Immature natural killer cell (primary cell): ENCODE results near the gene CGB7. TPM values are rescaled to one million over a fixed set of nuclear protein-coding genes. Genes with fewer than 3 reads are reported as not detected.
"Not testable (repeated sequence)": the region's sequence is repeated elsewhere in the genome, so short reads cannot be mapped to it uniquely, and the experiment has no call there.

Experiments
- DNase-seq, 3 donors: peaks; one replicate each; pipeline ENCODE4 v3.0.0; 2022; ENCODE audit warnings: mixed read lengths in 1 of 3
- H3K27ac Mint-ChIP-seq, 6 donors: one replicate each; pipeline ENCODE4 v1.8.0; 2020; ENCODE audit warnings: mixed read lengths in 6 of 6, mild to moderate bottlenecking in 5 of 6, inconsistent platforms in 4 of 6, moderate library complexity in 3 of 6
- H3K27me3 Mint-ChIP-seq, 3 donors: one replicate each; pipeline ENCODE4 v1.8.0; 2020 to 2021; ENCODE audit warnings: low read depth in 3 of 3, mild to moderate bottlenecking in 3 of 3, mixed read lengths in 3 of 3, moderate library complexity in 3 of 3, inconsistent platforms in 1 of 3
- H3K36me3 Mint-ChIP-seq, 3 donors: one replicate each; pipeline ENCODE4 v1.8.0; 2020; ENCODE audit warnings: mixed read lengths in 3 of 3, inconsistent platforms in 2 of 3, mild to moderate bottlenecking in 2 of 3
- H3K4me1 Mint-ChIP-seq, 2 donors: one replicate each; pipeline ENCODE4 v1.8.0; 2020; ENCODE audit warnings: inconsistent platforms in 2 of 2, mild to moderate bottlenecking in 2 of 2, mixed read lengths in 2 of 2, moderate library complexity in 1 of 2
- H3K4me3 Mint-ChIP-seq, 5 donors: one replicate each; pipeline ENCODE4 v1.8.0; 2020; ENCODE audit warnings: mild to moderate bottlenecking in 5 of 5, mixed read lengths in 5 of 5, inconsistent platforms in 3 of 5, moderate library complexity in 3 of 5
- H3K9me3 Mint-ChIP-seq, 6 donors: one replicate each; pipeline ENCODE4 v1.8.0; 2020; ENCODE audit warnings: mild to moderate bottlenecking in 6 of 6, mixed read lengths in 6 of 6, inconsistent platforms in 4 of 6, moderate library complexity in 3 of 6
- polyA plus RNA-seq, 3 donors: library from polyadenylated mRNA; unstranded; fragments of 300-500 nt; fragmentation: Illumina TruSeq; gene quantifications; one replicate each; pipeline ENCODE4 v1.2.3, GENCODE V29; 2021

The CGB7 gene
- polyA plus RNA-seq, 3 donors from 2014 or later, result not detected

GRCh38 chr19:49065905-49066512, 8.5 kb upstream of the CGB7 start:
- Mint-ChIP-seq H3K27me3 (peaks cover 11 to 30% (median 14%) of the 10 kb centered on the region in 3 donors), H3K9me3 (peaks cover 0 to 13% (median 0%) of the 10 kb centered on the region in 6 donors), H3K4me1 (peaks cover 4 to 6% of the 10 kb centered on the region in 2 donors), H3K27ac (no peak overlapping the region), H3K36me3 (peaks cover 0 to 6% (median 1%) of the 10 kb centered on the region in 3 donors), H3K4me3 (no peak overlapping the region)
- DNase-seq, result no peak

GRCh38 chr19:49064768-49065611, 7.4 kb upstream of the CGB7 start, which contains the start of gene NTF4:
Gene NTF4, minus strand, starts transcription at chr19:49064818. Its CDS starts 2,821 bp downstream, at chr19:49061997.
- H3K27me3 Mint-ChIP-seq, result peaks cover 10 to 24% (median 14%) of the 10 kb centered on the region in 3 donors
- H3K4me1 Mint-ChIP-seq, result no peaks in the 10 kb centered on the region
- peaks cover 0 to 4% (median 0%) of the 10 kb centered on the region in 3 donors for H3K36me3 Mint-ChIP-seq
- DNase-seq, result no peak
- no peak within 1 kb of the TSS for H3K27ac Mint-ChIP-seq
- peaks cover 0 to 7% (median 0%) of the 10 kb centered on the region in 6 donors for H3K9me3 Mint-ChIP-seq
- no peak within 1 kb of the TSS for H3K4me3 Mint-ChIP-seq

GRCh38 chr19:49064029-49064629, 6.6 kb upstream of the CGB7 start:
- Mint-ChIP-seq H3K9me3 (peaks cover 0 to 2% (median 0%) of the 10 kb centered on the region in 6 donors), H3K27me3 (peaks cover 9 to 24% (median 12%) of the 10 kb centered on the region in 3 donors), H3K27ac (no peak overlapping the region), H3K4me1 (no peaks in the 10 kb centered on the region), H3K4me3 (no peak overlapping the region), H3K36me3 (peaks cover 0 to 4% (median 4%) of the 10 kb centered on the region in 3 donors)
- no peak for DNase-seq

GRCh38 chr19:49061445-49061844, 3.9 kb upstream of the CGB7 start:
- Mint-ChIP-seq H3K27ac (no peak overlapping the region), H3K27me3 (peaks cover 19 to 21% (median 19%) of the 10 kb centered on the region in 3 donors), H3K9me3 (peaks cover 0 to 2% (median 0%) of the 10 kb centered on the region in 6 donors), H3K4me1 (peaks cover 16 to 17% of the 10 kb centered on the region in 2 donors), H3K36me3 (peaks cover 0 to 5% (median 4%) of the 10 kb centered on the region in 3 donors), H3K4me3 (no peak overlapping the region)
- DNase-seq, result peak in 1 of 3 donors; percentile 12

GRCh38 chr19:49061000-49061399, 3.5 kb upstream of the CGB7 start:
- Mint-ChIP-seq H3K4me3 (no peak overlapping the region), H3K27me3 (peaks cover 15 to 19% (median 16%) of the 10 kb centered on the region in 3 donors), H3K4me1 (peaks cover 18 to 20% of the 10 kb centered on the region in 2 donors), H3K9me3 (peaks cover 0 to 2% (median 0%) of the 10 kb centered on the region in 6 donors), H3K36me3 (peaks cover 0 to 5% (median 4%) of the 10 kb centered on the region in 3 donors), H3K27ac (no peak overlapping the region)
- no peak for DNase-seq

- no peak for DNase-seq
- no peaks in the 10 kb centered on the region for H3K9me3 Mint-ChIP-seq
- H3K36me3 Mint-ChIP-seq, result peaks cover 0 to 5% (median 4%) of the 10 kb centered on the region in 3 donors
- peaks cover 18 to 20% of the 10 kb centered on the region in 2 donors for H3K4me1 Mint-ChIP-seq
- H3K4me3 Mint-ChIP-seq, result peak overlapping the region in 1 of 5 donors; percentile 10
- H3K27ac Mint-ChIP-seq, result no peak overlapping the region
- H3K27me3 Mint-ChIP-seq, result peaks cover 10 to 16% (median 15%) of the 10 kb centered on the region in 3 donors
Measured at GRCh38 chr19:49059053-49059452, 1.5 kb upstream of the CGB7 start.

- Mint-ChIP-seq H3K4me1 (peaks cover 18 to 20% of the 10 kb centered on the region in 2 donors), H3K9me3 (no peaks in the 10 kb centered on the region), H3K27ac (no peak overlapping the region), H3K4me3 (no peak overlapping the region), H3K36me3 (peaks cover 0 to 5% (median 4%) of the 10 kb centered on the region in 3 donors), H3K27me3 (peaks cover 10 to 20% (median 15%) of the 10 kb centered on the region in 3 donors)
- no peak for DNase-seq
Measured at GRCh38 chr19:49058562-49058961, 1.0 kb upstream of the CGB7 start.

- Mint-ChIP-seq H3K4me3 (peak overlapping the region; percentile 81 to 92 (median 89)), H3K4me1 (peaks cover 18 to 20% of the 10 kb centered on the region in 2 donors), H3K27ac (peak overlapping the region in 1 of 6 donors; percentile 27), H3K27me3 (peaks cover 10 to 20% (median 13%) of the 10 kb centered on the region in 3 donors)
- peak in 2 of 3 donors; percentile 9 to 19 for DNase-seq
- not testable (repeated sequence) for H3K9me3 Mint-ChIP-seq, H3K36me3 Mint-ChIP-seq
Measured at GRCh38 chr19:49056902-49057596, 500 bp downstream of the CGB7 start.

- Mint-ChIP-seq H3K4me1 (peaks cover 18 to 20% of the 10 kb centered on the region in 2 donors), H3K36me3 (peaks cover 0 to 5% (median 4%) of the 10 kb centered on the region in 3 donors), H3K27ac (no peak overlapping the region), H3K9me3 (no peaks in the 10 kb centered on the region), H3K27me3 (peaks cover 10 to 20% (median 13%) of the 10 kb centered on the region in 3 donors), H3K4me3 (peak overlapping the region; percentile 81 to 92 (median 89))
- DNase-seq, result peak; percentile 53 to 57 (median 55)
Measured at GRCh38 chr19:49056101-49056901, 1.2 kb downstream of the CGB7 start.

- not testable (repeated sequence) for H3K27ac Mint-ChIP-seq, H3K4me1 Mint-ChIP-seq, H3K36me3 Mint-ChIP-seq, DNase-seq, H3K4me3 Mint-ChIP-seq, H3K9me3 Mint-ChIP-seq, H3K27me3 Mint-ChIP-seq
Measured at GRCh38 chr19:49050376-49051033, 7.0 kb downstream of the CGB7 start.

- not testable (repeated sequence) for H3K9me3 Mint-ChIP-seq, H3K4me3 Mint-ChIP-seq, DNase-seq, H3K4me1 Mint-ChIP-seq, H3K36me3 Mint-ChIP-seq, H3K27ac Mint-ChIP-seq, H3K27me3 Mint-ChIP-seq
Measured at GRCh38 chr19:49049834-49050233, 7.7 kb downstream of the CGB7 start.

GRCh38 chr19:49049011-49049410, 8.5 kb downstream of the CGB7 start, which contains the start of gene CGB8:
Gene CGB8, minus strand, starts transcription at chr19:49049111. Its CDS starts 372 bp downstream, at chr19:49048739.
- H3K27me3 Mint-ChIP-seq, H3K4me1 Mint-ChIP-seq, DNase-seq, H3K4me3 Mint-ChIP-seq, H3K36me3 Mint-ChIP-seq, H3K27ac Mint-ChIP-seq, H3K9me3 Mint-ChIP-seq: not testable (repeated sequence)
